AG09309 (cell line): ENCODE results near the gene LAGE3.

ENCODE experiments used
- DNase-seq: peaks from one replicate; pipeline ENCODE4 v3.0.0-alpha.2; 2010; ENCODE audit warnings: low read depth
- H3K4me3 ChIP-seq: 2 replicates; pipeline ENCODE4 v1.5.1; 2011; ENCODE audit warnings: mild to moderate bottlenecking, low read depth, low read length, moderate library complexity; ENCODE audit not compliant: control insufficient read depth
- CTCF ChIP-seq: IDR thresholded peaks from 2 replicates; pipeline ENCODE4 v1.5.1; 2011; ENCODE audit warnings: mild to moderate bottlenecking, low read depth, low read length, inconsistent platforms; ENCODE audit not compliant: insufficient read depth, control insufficient read depth; ENCODE audit errors: missing control alignments

The LAGE3 gene

DNA sequence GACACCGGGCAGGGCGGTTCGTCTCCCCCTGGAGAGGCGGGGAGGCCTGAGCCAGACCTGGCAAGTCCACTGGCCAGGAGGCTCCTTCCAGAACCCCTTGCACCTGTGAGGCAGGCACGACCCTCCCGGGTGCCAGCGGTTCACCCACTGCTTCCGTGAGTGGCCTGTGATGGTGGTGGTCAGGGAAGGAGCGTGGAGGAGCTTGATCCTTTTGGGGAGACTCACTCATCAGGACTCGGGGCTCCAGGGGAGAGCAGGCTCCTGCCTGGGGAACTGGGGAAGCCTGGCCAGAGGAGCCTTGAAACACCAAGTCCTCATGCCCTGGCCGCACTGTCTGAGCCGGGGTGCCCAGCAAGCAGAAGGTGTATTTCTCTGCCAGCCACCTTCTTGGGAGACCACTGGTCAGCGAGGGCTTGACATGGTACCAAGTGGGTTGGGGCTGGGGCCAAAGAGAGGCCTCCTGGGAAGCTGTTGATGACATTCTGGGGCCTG is 34.3 kb downstream of the LAGE3 start:
- peak overlapping the region; percentile 56 for H3K4me3 ChIP-seq
- TF ChIP-seq CTCF = no peak
- no peak for DNase-seq

- TF ChIP-seq CTCF = no peak
- peak within 1 kb of the TSS; percentile 56 for H3K4me3 ChIP-seq
- no peak for DNase-seq
Measured at GRCh38 chrX:154443992-154444754, 34.9 kb downstream of the LAGE3 start, which contains the start of gene FAM50A. FAM50A (plus strand) TSS chrX:154444141; CDS start chrX:154444236, 95 bp downstream.

DNA sequence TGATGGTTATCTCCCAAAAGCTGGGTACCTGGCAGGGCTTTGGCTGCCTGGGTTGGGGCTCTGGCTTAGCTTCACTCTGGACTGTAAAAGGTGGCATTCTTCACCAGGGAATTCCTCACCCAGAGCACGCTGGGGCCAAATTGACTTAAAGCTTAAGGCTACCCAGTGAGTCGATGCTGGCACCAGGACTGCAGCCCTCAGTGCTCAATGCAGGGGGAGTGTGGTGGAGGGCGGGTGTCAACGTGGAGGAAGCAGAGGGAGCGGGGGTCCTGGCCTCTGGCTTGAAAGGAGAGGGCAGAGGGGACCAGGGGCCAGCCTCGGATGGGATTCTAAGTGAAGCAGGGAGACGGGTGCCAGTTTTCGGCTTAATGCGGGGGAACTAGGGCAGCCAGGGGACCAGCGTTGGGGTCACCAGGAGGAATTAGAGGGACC is 35.6 kb downstream of the LAGE3 start:
- no peak for DNase-seq
- TF ChIP-seq CTCF = no peak
- peak overlapping the region; percentile 38 for H3K4me3 ChIP-seq

- H3K4me3 ChIP-seq = no peak overlapping the region
- TF ChIP-seq CTCF = no peak
- DNase-seq = no peak
Measured at GRCh38 chrX:154441984-154442707, 36.9 kb downstream of the LAGE3 start.

DNA sequence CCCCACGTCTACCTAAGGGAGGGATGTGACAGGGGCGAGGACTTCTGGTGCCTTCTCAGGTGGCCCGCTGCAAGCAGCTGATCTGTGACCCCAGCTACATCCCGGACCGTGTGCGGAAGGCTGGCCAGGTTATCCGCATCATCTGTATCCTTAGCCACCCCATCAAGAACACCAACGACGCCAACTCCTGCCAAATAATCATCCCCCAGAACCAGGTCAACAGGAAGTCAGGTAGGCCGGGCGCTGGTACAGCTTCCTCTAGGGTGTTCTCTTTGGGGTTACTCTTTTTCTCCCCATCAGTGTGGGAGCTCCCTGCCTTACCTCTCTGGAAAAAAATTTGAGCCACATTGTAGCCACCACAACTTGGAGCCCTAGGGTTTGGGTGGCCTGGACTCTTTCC is 37.5 kb downstream of the LAGE3 start:
- DNase-seq = no peak
- H3K4me3 ChIP-seq = no peak overlapping the region
- no peak for TF ChIP-seq CTCF

GRCh38 chrX:154440623-154441357 is 38.3 kb downstream of the LAGE3 start:
- H3K4me3 ChIP-seq = no peak overlapping the region
- no peak for DNase-seq
- TF ChIP-seq CTCF = no peak
